ENCODE data around the gene SPATA20. TPM values are rescaled to one million over a fixed set of nuclear protein-coding genes. Genes with fewer than 3 reads are reported as not detected.

The SPATA20 gene
- total RNA-seq, 1 donor from 2014 or later: 25.8 TPM

DNA sequence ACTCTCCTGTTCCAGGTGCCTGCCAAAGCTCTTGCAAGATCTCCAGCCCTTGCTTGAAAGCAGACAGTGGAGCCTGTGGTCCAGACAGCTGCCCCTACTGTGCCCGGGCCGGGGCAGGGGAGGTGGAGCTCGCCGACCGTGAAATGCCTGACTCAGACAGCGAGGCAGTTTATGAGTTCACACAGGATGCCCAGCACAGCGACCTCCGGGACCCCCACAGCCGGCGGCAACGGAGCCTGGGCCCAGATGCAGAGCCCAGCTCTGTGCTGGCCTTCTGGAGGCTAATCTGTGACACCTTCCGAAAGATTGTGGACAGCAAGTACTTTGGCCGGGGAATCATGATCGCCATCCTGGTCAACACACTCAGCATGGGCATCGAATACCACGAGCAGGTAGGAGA lies 31.2 kb downstream of the SPATA20 start:
- DNase-seq (ENCODE audit: low read depth, low spot score): no peak
- Mint-ChIP-seq H3K36me3 (ENCODE audit: low read depth) (no peaks in the 10 kb centered on the region), H3K4me1 (no peaks in the 10 kb centered on the region), H3K27ac (ENCODE audit: unreplicated experiment) (no peak overlapping the region), H3K9me3 (no peaks in the 10 kb centered on the region), H3K27me3 (ENCODE audit: low read depth) (no peaks in the 10 kb centered on the region), H3K4me3 (no peak overlapping the region)
- TF ChIP-seq, protein P1, sequence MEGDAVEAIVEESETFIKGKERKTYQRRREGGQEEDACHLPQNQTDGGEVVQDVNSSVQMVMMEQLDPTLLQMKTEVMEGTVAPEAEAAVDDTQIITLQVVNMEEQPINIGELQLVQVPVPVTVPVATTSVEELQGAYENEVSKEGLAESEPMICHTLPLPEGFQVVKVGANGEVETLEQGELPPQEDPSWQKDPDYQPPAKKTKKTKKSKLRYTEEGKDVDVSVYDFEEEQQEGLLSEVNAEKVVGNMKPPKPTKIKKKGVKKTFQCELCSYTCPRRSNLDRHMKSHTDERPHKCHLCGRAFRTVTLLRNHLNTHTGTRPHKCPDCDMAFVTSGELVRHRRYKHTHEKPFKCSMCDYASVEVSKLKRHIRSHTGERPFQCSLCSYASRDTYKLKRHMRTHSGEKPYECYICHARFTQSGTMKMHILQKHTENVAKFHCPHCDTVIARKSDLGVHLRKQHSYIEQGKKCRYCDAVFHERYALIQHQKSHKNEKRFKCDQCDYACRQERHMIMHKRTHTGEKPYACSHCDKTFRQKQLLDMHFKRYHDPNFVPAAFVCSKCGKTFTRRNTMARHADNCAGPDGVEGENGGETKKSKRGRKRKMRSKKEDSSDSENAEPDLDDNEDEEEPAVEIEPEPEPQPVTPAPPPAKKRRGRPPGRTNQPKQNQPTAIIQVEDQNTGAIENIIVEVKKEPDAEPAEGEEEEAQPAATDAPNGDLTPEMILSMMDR (conservative IDR thresholded peaks at IDR 0.05): no peak

DNA sequence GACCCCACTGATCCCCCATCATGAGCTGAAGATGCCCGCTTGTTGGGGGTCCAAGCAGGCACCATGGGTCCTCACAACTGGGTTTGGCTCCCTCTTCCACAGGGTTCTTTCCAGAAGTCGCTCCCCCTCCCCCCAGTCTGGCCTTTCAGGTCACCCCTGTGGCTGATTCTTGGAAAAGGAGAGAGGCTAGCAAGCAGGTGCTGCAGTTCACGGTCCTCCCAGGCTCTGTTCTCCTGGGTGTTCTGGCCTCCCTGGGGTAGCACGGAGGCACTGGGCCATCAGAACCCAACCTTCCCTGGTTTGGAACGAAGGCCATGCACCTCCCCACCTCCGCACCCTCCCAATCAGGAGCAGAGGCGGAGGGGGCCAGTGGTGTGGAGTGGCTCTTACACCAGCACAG lies 32.4 kb downstream of the SPATA20 start:
- H3K27ac Mint-ChIP-seq (ENCODE audit: unreplicated experiment): no peak overlapping the region
- no peaks in the 10 kb centered on the region for H3K9me3 Mint-ChIP-seq
- TF ChIP-seq, protein P1 (conservative IDR thresholded peaks at IDR 0.05): no peak
- no peak overlapping the region for H3K4me3 Mint-ChIP-seq
- DNase-seq (ENCODE audit: low read depth, low spot score): no peak
- H3K4me1 Mint-ChIP-seq: peaks cover 8% of the 10 kb centered on the region
- no peaks in the 10 kb centered on the region for H3K27me3 Mint-ChIP-seq (ENCODE audit: low read depth)
- H3K36me3 Mint-ChIP-seq (ENCODE audit: low read depth): no peaks in the 10 kb centered on the region

- Mint-ChIP-seq H3K4me3 (no peak overlapping the region), H3K27ac (ENCODE audit: unreplicated experiment) (no peak overlapping the region), H3K27me3 (ENCODE audit: low read depth) (no peaks in the 10 kb centered on the region)
These were observed 33.7 kb downstream of the SPATA20 start for GRCh38 chr17:50580646-50581045.

GRCh38 chr17:50581316-50581715 lies 34.3 kb downstream of the SPATA20 start:
- H3K36me3 Mint-ChIP-seq (ENCODE audit: low read depth): no peaks in the 10 kb centered on the region
- TF ChIP-seq, protein P1 (conservative IDR thresholded peaks at IDR 0.05): no peak
- H3K4me3 Mint-ChIP-seq: no peak overlapping the region
- H3K27me3 Mint-ChIP-seq (ENCODE audit: low read depth): no peaks in the 10 kb centered on the region
- no peaks in the 10 kb centered on the region for H3K9me3 Mint-ChIP-seq
- no peak overlapping the region for H3K27ac Mint-ChIP-seq (ENCODE audit: unreplicated experiment)
- DNase-seq (ENCODE audit: low read depth, low spot score): no peak
- peaks cover 15% of the 10 kb centered on the region for H3K4me1 Mint-ChIP-seq

More at GRCh38 chr17:50580646-50581045, 33.7 kb downstream of the SPATA20 start:
- H3K36me3 Mint-ChIP-seq (ENCODE audit: low read depth): no peaks in the 10 kb centered on the region
- TF ChIP-seq, protein P1 (conservative IDR thresholded peaks at IDR 0.05): no peak
- peaks cover 8% of the 10 kb centered on the region for H3K4me1 Mint-ChIP-seq
- no peak for DNase-seq (ENCODE audit: low read depth, low spot score)
- H3K9me3 Mint-ChIP-seq: no peaks in the 10 kb centered on the region

- Mint-ChIP-seq H3K9me3 (no peaks in the 10 kb centered on the region), H3K4me1 (peaks cover 19% of the 10 kb centered on the region), H3K36me3 (ENCODE audit: low read depth) (no peaks in the 10 kb centered on the region), H3K27ac (ENCODE audit: unreplicated experiment) (no peak overlapping the region), H3K27me3 (ENCODE audit: low read depth) (no peaks in the 10 kb centered on the region), H3K4me3 (no peak overlapping the region)
- no peak for DNase-seq (ENCODE audit: low read depth, low spot score)
- TF ChIP-seq, protein P1 (conservative IDR thresholded peaks at IDR 0.05): no peak
These were observed 35.8 kb downstream of the SPATA20 start for GRCh38 chr17:50582741-50583140.

DNA sequence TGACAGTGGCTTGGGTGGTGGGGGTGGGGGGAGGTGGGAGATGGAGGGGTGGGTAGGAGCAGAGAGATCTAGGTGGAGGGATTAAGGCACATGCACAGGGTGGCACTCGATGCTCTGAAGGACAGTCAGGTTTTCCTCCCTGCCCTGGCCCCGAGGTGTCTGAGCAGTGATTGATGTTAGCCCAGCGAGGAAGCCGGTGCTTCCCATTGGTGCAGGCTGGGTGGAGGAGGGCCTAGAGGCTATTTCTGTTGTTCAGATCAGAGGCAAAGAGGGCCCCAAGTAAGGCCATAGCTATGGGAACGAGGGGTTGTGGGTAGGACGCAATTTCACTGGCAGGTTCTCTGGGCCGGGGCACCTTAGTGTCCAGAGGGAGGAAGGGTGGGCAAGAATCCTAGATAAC lies 36.7 kb downstream of the SPATA20 start:
- DNase-seq (ENCODE audit: low read depth, low spot score): no peak
- H3K4me1 Mint-ChIP-seq: peaks cover 19% of the 10 kb centered on the region
- TF ChIP-seq, protein P1 (conservative IDR thresholded peaks at IDR 0.05): no peak
- H3K27me3 Mint-ChIP-seq (ENCODE audit: low read depth): no peaks in the 10 kb centered on the region
- H3K4me3 Mint-ChIP-seq: no peak overlapping the region
- H3K36me3 Mint-ChIP-seq (ENCODE audit: low read depth): no peaks in the 10 kb centered on the region
- peak overlapping the region; percentile 48 for H3K27ac Mint-ChIP-seq (ENCODE audit: unreplicated experiment)
- no peaks in the 10 kb centered on the region for H3K9me3 Mint-ChIP-seq

All from neural crest cell (in vitro differentiated cells).